H1 (cell line): ENCODE measurements around the gene ARAP2. TPM values are rescaled to one million over a fixed set of nuclear protein-coding genes. Genes with fewer than 3 reads are reported as not detected.

Experiments
- CTCF ChIA-PET: fragments of 300-600 bp; sonication (Branson Sonifier 250); formaldehyde crosslinking; loops from one replicate; lab custom pipeline; 2021; ENCODE audit not compliant: partially characterized antibody; lab: Charles Lee
- POLR2A ChIA-PET: fragments of 300-600 bp; sonication (Branson Sonifier 250); formaldehyde crosslinking; loops from one replicate; lab custom pipeline; 2021; ENCODE audit warnings: inconsistent platforms; ENCODE audit not compliant: partially characterized antibody; lab: Charles Lee
- DNase-seq, 2 experiments: peaks; one replicate each; pipeline versions ENCODE4 v3.0.0 to v3.0.0-alpha.2; 2010 to 2022; ENCODE audit warnings: low spot score in 2 of 2, low read depth in 1 of 2, mixed read lengths in 1 of 2
- FAIRE-seq: peaks from 2 replicates; lab custom pipeline; 2011; peaks lifted over from hg19 to GRCh38; lab: Jason Lieb, UNC
- H2AFZ ChIP-seq: 2 replicates; pipeline ENCODE4 v1.8.1; 2012; ENCODE audit warnings: low read length, inconsistent platforms
- H2AK5ac ChIP-seq: 2 replicates; pipeline ENCODE4 v1.6.1; 2013; ENCODE audit warnings: low read depth, low read length
- H2BK120ac ChIP-seq: replicated peaks from 2 replicates; pipeline ENCODE3; 2013; ENCODE audit warnings: low read depth, low read length, inconsistent platforms
- H2BK12ac ChIP-seq: 2 replicates; pipeline ENCODE4 v1.6.1; 2013; ENCODE audit warnings: low read depth, low read length
- H2BK15ac ChIP-seq: 2 replicates; pipeline ENCODE4 v1.6.1; 2013; ENCODE audit warnings: low read length
- H2BK20ac ChIP-seq: 2 replicates; pipeline ENCODE4 v1.6.1; 2013; ENCODE audit warnings: low read length
- H2BK5ac ChIP-seq: 2 replicates; pipeline ENCODE4 v1.6.1; 2013; ENCODE audit warnings: low read depth, low read length
- H3K14ac ChIP-seq: 2 replicates; pipeline ENCODE4 v1.6.1; 2013; ENCODE audit warnings: inconsistent platforms; ENCODE audit not compliant: insufficient read length
- H3K18ac ChIP-seq: 2 replicates; pipeline ENCODE4 v1.6.1; 2013; ENCODE audit warnings: low read length; ENCODE audit errors: extremely low read depth
- H3K23ac ChIP-seq: 2 replicates; pipeline ENCODE4 v1.6.1; 2013; ENCODE audit warnings: inconsistent platforms; ENCODE audit not compliant: insufficient read length
- H3K23me2 ChIP-seq: 2 replicates; pipeline ENCODE4 v1.6.1; 2013; ENCODE audit warnings: low read depth, low read length
- H3K27ac ChIP-seq: 2 replicates; pipeline ENCODE4 v1.6.1; 2011; ENCODE audit warnings: low read depth, low read length, inconsistent platforms
- H3K27me3 ChIP-seq, 4 experiments: replicated peaks in 1 of 4; 1 replicate in 1 of 4; 2 replicates in 3 of 4; pipeline versions ENCODE4 v1.6.1 to v1.8.1; 2011 to 2013; ENCODE audit warnings: low read length in 3 of 4, mild to moderate bottlenecking in 3 of 4, inconsistent platforms in 2 of 4, mixed read lengths in 2 of 4, moderate library complexity in 1 of 4; ENCODE audit not compliant: control insufficient read depth in 3 of 4, insufficient read depth in 3 of 4; ENCODE audit errors: extremely low read depth in 1 of 4
- H3K36me3 ChIP-seq, 4 experiments: 2 replicates each; pipeline versions ENCODE4 v1.6.1 to v1.8.1; 2011 to 2013; ENCODE audit warnings: mild to moderate bottlenecking in 4 of 4, low read length in 3 of 4, moderate library complexity in 2 of 4, control low read depth in 1 of 4, inconsistent platforms in 1 of 4; ENCODE audit not compliant: insufficient read depth in 4 of 4, control insufficient read depth in 2 of 4
- H3K4ac ChIP-seq: replicated peaks from 2 replicates; pipeline ENCODE3; 2013; ENCODE audit warnings: low read length, low read depth, mixed read lengths, inconsistent platforms; ENCODE audit not compliant: insufficient read length
- H3K4me1 ChIP-seq, 4 experiments: replicated peaks in 1 of 4; 1 replicate in 1 of 4; 2 replicates in 3 of 4; pipeline versions ENCODE4 v1.6.1 to v1.8.1; 2011 to 2013; ENCODE audit warnings: low read length in 3 of 4, inconsistent platforms in 2 of 4, mixed read lengths in 1 of 4; ENCODE audit not compliant: insufficient read depth in 4 of 4, control insufficient read depth in 3 of 4
- H3K4me2 ChIP-seq, 2 experiments: 2 replicates each; pipeline versions ENCODE4 v1.6.1 to v1.8.1; 2011 to 2013; ENCODE audit warnings: low read depth in 2 of 2, low read length in 2 of 2, control low read depth in 1 of 2, inconsistent platforms in 1 of 2, mild to moderate bottlenecking in 1 of 2; ENCODE audit not compliant: insufficient read depth in 1 of 2
- H3K4me3 ChIP-seq, 4 experiments: fragments of 200-600, 300-600 bp in 1 of 4; sonication (generic), shearing (Covaris generic), sonication (Bioruptor Twin) in 1 of 4; 2 replicates each; pipeline versions ENCODE4 v1.5.1 to v1.8.1; 2011 to 2016; ENCODE audit warnings: low read length in 4 of 4, low read depth in 3 of 4, control low read depth in 2 of 4, inconsistent platforms in 2 of 4, mild to moderate bottlenecking in 2 of 4, mixed read lengths in 1 of 4, moderate library complexity in 1 of 4; ENCODE audit not compliant: insufficient read depth in 2 of 4; ENCODE audit errors: extremely low read depth in 1 of 4
- H3K56ac ChIP-seq: replicated peaks from 2 replicates; pipeline ENCODE3; 2013; ENCODE audit warnings: low read depth, mild to moderate bottlenecking, mixed read lengths, low read length, inconsistent platforms; ENCODE audit not compliant: insufficient read length
- H3K79me1 ChIP-seq: 2 replicates; pipeline ENCODE4 v1.6.1; 2013; ENCODE audit warnings: low read depth, low read length, control low read depth
- H3K79me2 ChIP-seq, 2 experiments: 2 replicates each; pipeline versions ENCODE4 v1.6.1 to v1.8.1; 2012 to 2013; ENCODE audit warnings: low read length in 2 of 2, mild to moderate bottlenecking in 2 of 2, inconsistent platforms in 1 of 2; ENCODE audit not compliant: insufficient read depth in 2 of 2, control insufficient read depth in 1 of 2
- H3K9ac ChIP-seq, 4 experiments: replicated peaks in 1 of 4; 1 replicate in 1 of 4; 2 replicates in 3 of 4; pipeline versions ENCODE4 v1.6.1 to v1.8.1; 2011 to 2013; ENCODE audit warnings: low read depth in 3 of 4, low read length in 3 of 4, control low read depth in 2 of 4, mild to moderate bottlenecking in 2 of 4, moderate library complexity in 2 of 4, inconsistent platforms in 1 of 4; ENCODE audit errors: extremely low read depth in 1 of 4
- H3K9me3 ChIP-seq, 2 experiments: 2 replicates each; pipeline versions ENCODE4 v1.6.1 to v1.8.1; 2012 to 2013; ENCODE audit warnings: mild to moderate bottlenecking in 2 of 2, moderate library complexity in 2 of 2, control low read depth in 1 of 2, inconsistent platforms in 1 of 2, low read depth in 1 of 2, low read length in 1 of 2, mixed read lengths in 1 of 2; ENCODE audit not compliant: insufficient read depth in 2 of 2
- H4K20me1 ChIP-seq, 2 experiments: replicated peaks in 1 of 2; 2 replicates each; pipeline versions ENCODE3 to v1.8.1; 2011 to 2013; ENCODE audit warnings: inconsistent platforms in 2 of 2, low read length in 2 of 2, mild to moderate bottlenecking in 1 of 2; ENCODE audit not compliant: insufficient read depth in 2 of 2, control insufficient read depth in 1 of 2
- H4K5ac ChIP-seq: 2 replicates; pipeline ENCODE4 v1.6.1; 2013; ENCODE audit warnings: low read length, low read depth, mixed read lengths, inconsistent platforms; ENCODE audit not compliant: insufficient read length
- H4K8ac ChIP-seq: 2 replicates; pipeline ENCODE4 v1.8.0; 2013; ENCODE audit warnings: mild to moderate bottlenecking, moderate library complexity, low read length, inconsistent platforms; ENCODE audit not compliant: insufficient read depth; ENCODE audit errors: extremely low read depth
- H4K91ac ChIP-seq: replicated peaks from 2 replicates; pipeline ENCODE3; 2013; ENCODE audit warnings: low read length, mixed read lengths, inconsistent platforms; ENCODE audit not compliant: insufficient read length
- BACH1 ChIP-seq: IDR thresholded peaks from 2 replicates; pipeline ENCODE4 v1.6.1; 2012; ENCODE audit warnings: low read length, improper control_type of control experiment
- BCL11A ChIP-seq, 2 experiments: IDR thresholded peaks; one replicate each; pipeline ENCODE4 v1.6.1; 2011; ENCODE audit warnings: low read depth in 2 of 2, low read length in 2 of 2, mild to moderate bottlenecking in 2 of 2
- EGR1 ChIP-seq: IDR thresholded peaks from 2 replicates; pipeline ENCODE4 v1.6.1; 2011; ENCODE audit warnings: low read depth, low read length, borderline replicate concordance
- EZH2 ChIP-seq: fragments of 200-600 bp; sonication (generic); IDR thresholded peaks from 2 replicates; pipeline ENCODE4 v1.7.1; 2012; ENCODE audit warnings: low read depth, mild to moderate bottlenecking, moderate library complexity, low read length, inconsistent platforms; ENCODE audit not compliant: severe bottlenecking
- POLR2A ChIP-seq, 2 experiments: IDR thresholded peaks; 1 replicate in 1 of 2; 2 replicates in 1 of 2; pipeline ENCODE4 v1.6.1; 2011; ENCODE audit warnings: low read depth in 2 of 2, low read length in 2 of 2, mild to moderate bottlenecking in 2 of 2; ENCODE audit errors: control extremely low read depth in 1 of 2
- POU5F1 ChIP-seq: IDR thresholded peaks from 2 replicates; pipeline ENCODE4 v1.6.1; 2011; ENCODE audit warnings: low read depth, mild to moderate bottlenecking, low read length, moderate library complexity
- RBBP5 ChIP-seq: IDR thresholded peaks from 2 replicates; pipeline ENCODE4 v1.7.1; 2012; ENCODE audit warnings: low read depth, mild to moderate bottlenecking, inconsistent platforms, low read length, moderate library complexity, borderline replicate concordance
- RFX5 ChIP-seq: IDR thresholded peaks from 2 replicates; pipeline ENCODE4 v1.6.1; 2011; ENCODE audit warnings: low read depth, low read length, improper control_type of control experiment, borderline replicate concordance
- SAP30 ChIP-seq: fragments of 300-600 bp; sonication (generic); IDR thresholded peaks from 2 replicates; pipeline ENCODE4 v1.7.1; 2012; ENCODE audit warnings: low read length, moderate library complexity, mild to moderate bottlenecking, inconsistent platforms; ENCODE audit not compliant: insufficient read depth, insufficient replicate concordance
- SIX5 ChIP-seq: IDR thresholded peaks from 2 replicates; pipeline ENCODE4 v1.6.1; 2011; ENCODE audit warnings: mild to moderate bottlenecking, low read depth, low read length
- SP4 ChIP-seq: IDR thresholded peaks from 2 replicates; pipeline ENCODE4 v1.6.1; 2012; ENCODE audit warnings: low read length, inconsistent platforms
- SUZ12 ChIP-seq: fragments of 200-600 bp; sonication (generic); IDR thresholded peaks from 2 replicates; pipeline ENCODE4 v1.6.1; 2012; ENCODE audit warnings: mild to moderate bottlenecking, inconsistent platforms, low read length, moderate library complexity, mixed read lengths
- TBP ChIP-seq: IDR thresholded peaks from 2 replicates; pipeline ENCODE4 v1.6.1; 2011; ENCODE audit warnings: low read depth, low read length, improper control_type of control experiment
- YY1 ChIP-seq: IDR thresholded peaks from 2 replicates; pipeline ENCODE4 v1.6.1; 2011; ENCODE audit warnings: low read depth, mild to moderate bottlenecking, low read length
- polyA plus RNA-seq, 7 experiments: library from polyadenylated mRNA; depleted of rRNA in 3 of 7; stranded (reverse) in 5 of 7; unstranded in 2 of 7; fragments of >200 nt in 5 of 7; fragments of 200-250 nt in 2 of 7; gene quantifications; 1 replicate in 5 of 7; 2 replicates in 1 of 7; 4 replicates in 1 of 7; pipeline versions ENCODE4 v1.2.1 to v1.2.3, GENCODE V29; 2011 to 2013; ENCODE audit warnings: missing spikeins in 2 of 7, mixed read lengths in 2 of 7
- total RNA-seq: library from RNA; stranded (reverse); fragmentation: NEBNext Ultra II Directional; extraction: Animal tissue kit (Norgen Biotek cat#: 25700); gene quantifications from 2 replicates; pipeline ENCODE4 v1.2.1, GENCODE V29; 2021
- TF ChIP-seq, protein P1 (sequence below): IDR thresholded peaks from 2 replicates; pipeline ENCODE4 v1.6.1; 2012; ENCODE audit warnings: low read length, inconsistent platforms

ARAP2 gene
- total and polyA plus RNA-seq, 2 of the 8 experiments (the other 6 are each of a cell fraction or from before 2014, with no cell fraction given): 0.15 to 2.3 TPM

DNA sequence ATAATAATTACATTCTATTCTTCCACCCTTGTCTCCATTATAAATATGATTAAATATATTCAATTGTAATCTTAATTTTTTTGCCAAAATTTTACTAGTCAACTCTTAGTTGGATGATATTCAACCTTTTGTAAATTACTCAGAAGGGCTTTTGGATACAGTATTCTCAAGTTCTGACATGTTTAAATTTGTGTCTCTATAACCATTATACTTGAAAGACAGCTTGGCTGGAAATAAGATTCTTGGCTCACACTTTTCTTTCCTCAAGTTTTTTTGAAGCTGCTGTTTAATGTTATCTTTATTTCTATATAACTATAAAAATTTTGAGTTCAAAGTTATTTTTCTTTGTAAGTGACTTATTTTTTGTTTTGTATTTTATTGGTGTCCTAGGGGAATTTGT, 214.4 kb downstream of the ARAP2 start:
- Histone ChIP-seq H3K4ac (no peak overlapping the region), H4K5ac (no peak overlapping the region), H2BK12ac (no peak overlapping the region), H4K20me1 (no peaks in the 10 kb centered on the region), H3K18ac (no peak overlapping the region), H2BK5ac (no peak overlapping the region), H2AFZ (no peak overlapping the region), H3K23me2 (no peaks in the 10 kb centered on the region), H3K56ac (no peak overlapping the region), H3K4me2 (no peak overlapping the region), H2AK5ac (no peak overlapping the region), H3K4me1 (peaks cover 0 to 12% (median 5%) of the 10 kb centered on the region in 4 experiments; a peak in 2 of 7 replicates), H2BK120ac (no peak overlapping the region), H3K9ac (no peak overlapping the region), H3K4me3 (no peak overlapping the region), H3K23ac (no peak overlapping the region), H2BK20ac (no peak overlapping the region), H4K91ac (no peak overlapping the region), H4K8ac (no peak overlapping the region), H2BK15ac (no peak overlapping the region), H3K9me3 (no peaks in the 10 kb centered on the region), H3K36me3 (no peaks in the 10 kb centered on the region), H3K14ac (no peak overlapping the region), H3K79me2 (no peaks in the 10 kb centered on the region), H3K27me3 (no peaks in the 10 kb centered on the region), H3K79me1 (no peaks in the 10 kb centered on the region), H3K27ac (no peak overlapping the region)
- POLR2A ChIA-PET: no interaction called here
- no peak for FAIRE-seq
- no peak for DNase-seq
- CTCF ChIA-PET: no interaction called here
- no peak for TF ChIP-seq YY1
- no peak for TF ChIP-seq RBBP5
- TF ChIP-seq BACH1: no peak
- no peak for TF ChIP-seq BCL11A (IDR thresholded peaks at IDR 0.05; ENCODE audit: low read depth in 2 of 2, low read length in 2 of 2)
- TF ChIP-seq, protein P1, sequence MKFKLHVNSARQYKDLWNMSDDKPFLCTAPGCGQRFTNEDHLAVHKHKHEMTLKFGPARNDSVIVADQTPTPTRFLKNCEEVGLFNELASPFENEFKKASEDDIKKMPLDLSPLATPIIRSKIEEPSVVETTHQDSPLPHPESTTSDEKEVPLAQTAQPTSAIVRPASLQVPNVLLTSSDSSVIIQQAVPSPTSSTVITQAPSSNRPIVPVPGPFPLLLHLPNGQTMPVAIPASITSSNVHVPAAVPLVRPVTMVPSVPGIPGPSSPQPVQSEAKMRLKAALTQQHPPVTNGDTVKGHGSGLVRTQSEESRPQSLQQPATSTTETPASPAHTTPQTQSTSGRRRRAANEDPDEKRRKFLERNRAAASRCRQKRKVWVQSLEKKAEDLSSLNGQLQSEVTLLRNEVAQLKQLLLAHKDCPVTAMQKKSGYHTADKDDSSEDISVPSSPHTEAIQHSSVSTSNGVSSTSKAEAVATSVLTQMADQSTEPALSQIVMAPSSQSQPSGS: no peak
- TF ChIP-seq POLR2A (IDR thresholded peaks at IDR 0.05; ENCODE audit: control extremely low read depth in 1 of 2, low read depth in 2 of 2, low read length in 2 of 2): no peak
- TF ChIP-seq POU5F1: no peak
- TF ChIP-seq SUZ12: no peak
- no peak for TF ChIP-seq SIX5
- TF ChIP-seq EGR1: no peak
- TF ChIP-seq EZH2: no peak
- TF ChIP-seq SAP30: no peak
- no peak for TF ChIP-seq SP4
- no peak for TF ChIP-seq RFX5
- TF ChIP-seq TBP: no peak
